Neural crest cell (in vitro differentiated cells): ENCODE data around the gene STRIP2. TPM values are rescaled to one million over a fixed set of nuclear protein-coding genes. Genes with fewer than 3 reads are reported as not detected.

ENCODE experiments used
- DNase-seq: peaks from one replicate; pipeline ENCODE4 v3.0.0; 2021; ENCODE audit warnings: low read depth, mixed read lengths, low spot score
- H3K27ac Mint-ChIP-seq: one replicate; pipeline ENCODE4 v1.8.0; 2021; ENCODE audit warnings: mild to moderate bottlenecking, mixed read lengths; ENCODE audit not compliant: unreplicated experiment
- H3K27me3 Mint-ChIP-seq: 2 replicates; pipeline ENCODE4 v1.8.0; 2021; ENCODE audit warnings: low read depth, mild to moderate bottlenecking, mixed read lengths
- H3K36me3 Mint-ChIP-seq: 2 replicates; pipeline ENCODE4 v1.8.0; 2021; ENCODE audit warnings: low read depth, mild to moderate bottlenecking, mixed read lengths
- H3K4me1 Mint-ChIP-seq: 2 replicates; pipeline ENCODE4 v1.8.0; 2021; ENCODE audit warnings: mixed read lengths
- H3K4me3 Mint-ChIP-seq: one replicate; pipeline ENCODE4 v1.8.0; 2021; ENCODE audit warnings: mild to moderate bottlenecking, mixed read lengths
- H3K9me3 Mint-ChIP-seq: 2 replicates; pipeline ENCODE4 v1.8.0; 2021; ENCODE audit warnings: mixed read lengths
- CTCF ChIP-seq: fragments of 200-600 bp; sonication (generic); conservative IDR thresholded peaks from 2 replicates; pipeline ENCODE4 v1.5.0; 2021; ENCODE audit warnings: antibody characterized with exemption, mild to moderate bottlenecking
- total RNA-seq: library from RNA; stranded (reverse); gene quantifications from 2 replicates; pipeline ENCODE4 v1.2.1, GENCODE V29; 2021

Gene STRIP2
- total RNA-seq, 1 donor from 2014 or later, result 11.6 TPM

DNA sequence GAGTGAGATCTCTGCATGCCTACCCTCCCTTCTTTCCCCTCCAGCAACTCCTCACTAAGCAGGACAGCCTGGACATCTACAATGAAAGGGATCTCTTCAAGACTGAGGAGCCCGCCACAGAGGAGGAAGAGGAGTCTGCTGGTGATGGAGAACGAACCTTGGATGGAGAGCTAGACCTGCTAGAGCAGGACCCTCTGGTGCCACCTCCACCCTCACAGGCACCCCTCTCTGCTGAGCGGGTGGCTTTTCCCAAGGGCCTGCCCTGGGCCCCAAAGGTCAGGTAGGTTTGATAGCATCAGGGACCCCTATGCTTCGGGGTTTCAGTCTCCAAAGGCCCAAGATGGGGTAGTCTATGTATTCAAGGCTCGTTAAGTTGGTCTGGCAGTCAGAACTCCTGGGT lies 23.9 kb downstream of the STRIP2 start:
- TF ChIP-seq CTCF, result no peak
- H3K27me3 Mint-ChIP-seq, result no peaks in the 10 kb centered on the region
- DNase-seq, result no peak

DNA sequence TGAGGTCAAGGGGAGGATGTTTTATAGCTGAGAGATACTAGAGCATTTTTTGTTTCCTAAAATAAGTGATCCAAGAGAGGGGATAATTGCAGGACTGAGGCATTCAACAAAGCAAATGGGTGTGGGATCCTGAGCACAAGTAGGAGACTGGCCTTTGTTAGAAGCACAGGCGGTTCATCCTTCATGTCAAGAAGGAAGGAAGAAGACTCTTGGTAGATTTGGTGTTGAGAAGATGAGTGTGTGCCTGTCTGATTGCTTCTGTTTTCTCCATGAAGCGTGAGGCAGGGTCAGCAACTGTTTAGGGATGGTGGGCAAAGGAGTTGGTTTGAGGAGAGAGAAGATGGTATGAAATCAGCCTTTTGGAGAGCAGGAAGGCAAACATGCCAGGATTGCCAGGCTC lies 27.6 kb downstream of the STRIP2 start:
- no peaks in the 10 kb centered on the region for H3K27me3 Mint-ChIP-seq
- H3K9me3 Mint-ChIP-seq, result no peaks in the 10 kb centered on the region
- DNase-seq, result no peak
- no peaks in the 10 kb centered on the region for H3K36me3 Mint-ChIP-seq
- no peak overlapping the region for H3K27ac Mint-ChIP-seq
- TF ChIP-seq CTCF, result no peak
- H3K4me3 Mint-ChIP-seq, result no peak overlapping the region
- H3K4me1 Mint-ChIP-seq, result no peaks in the 10 kb centered on the region

More for the DNA sequence above, 23.9 kb downstream of the STRIP2 start:
- no peak overlapping the region for H3K4me3 Mint-ChIP-seq
- no peaks in the 10 kb centered on the region for H3K9me3 Mint-ChIP-seq
- peaks cover 4% of the 10 kb centered on the region for H3K36me3 Mint-ChIP-seq
- H3K4me1 Mint-ChIP-seq, result peaks cover 4% of the 10 kb centered on the region
- no peak overlapping the region for H3K27ac Mint-ChIP-seq

DNA sequence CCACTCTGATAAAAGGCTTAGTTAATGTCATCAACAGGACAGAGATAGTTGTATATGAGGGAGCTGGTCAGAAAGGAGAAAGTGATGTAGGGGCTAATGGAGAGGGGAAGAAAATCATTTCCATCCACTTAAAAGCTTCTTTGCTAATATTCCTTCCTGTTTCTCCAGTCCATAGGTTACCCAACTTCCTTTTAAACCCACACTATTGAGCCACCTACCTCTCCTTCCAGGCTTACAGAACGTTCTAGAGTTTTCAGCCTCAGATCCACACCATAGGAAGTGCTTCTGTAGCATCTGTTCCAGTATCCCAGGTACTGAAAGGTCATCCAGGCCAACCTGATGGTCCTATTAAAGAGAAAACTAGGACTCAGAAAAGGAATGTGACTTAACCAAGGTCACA lies 28.2 kb downstream of the STRIP2 start:
- Mint-ChIP-seq H3K27ac (no peak overlapping the region), H3K4me1 (no peaks in the 10 kb centered on the region), H3K4me3 (no peak overlapping the region), H3K9me3 (no peaks in the 10 kb centered on the region), H3K36me3 (no peaks in the 10 kb centered on the region), H3K27me3 (no peaks in the 10 kb centered on the region)
- no peak for TF ChIP-seq CTCF
- no peak for DNase-seq

DNA sequence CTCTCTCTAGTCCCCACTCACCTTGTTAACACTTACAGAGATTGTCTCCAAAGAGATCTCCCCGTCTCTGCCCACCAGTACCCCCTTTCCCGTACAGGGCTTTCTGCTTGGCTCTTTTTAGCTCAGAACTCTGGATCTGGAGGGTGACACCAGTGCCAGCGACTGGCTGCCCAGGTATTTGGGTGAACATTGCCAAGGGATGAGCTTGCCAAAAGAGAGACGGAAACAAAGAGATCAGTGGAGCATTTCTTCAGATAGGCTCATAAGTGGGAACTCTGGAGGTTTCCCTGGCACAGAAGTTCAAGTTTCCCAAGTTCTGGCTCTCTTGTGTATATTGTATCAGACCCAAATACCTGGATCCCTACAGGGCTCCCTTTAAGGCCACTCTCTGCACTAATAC lies 30.0 kb downstream of the STRIP2 start:
- Mint-ChIP-seq H3K4me1 (no peaks in the 10 kb centered on the region), H3K9me3 (no peaks in the 10 kb centered on the region), H3K27me3 (no peaks in the 10 kb centered on the region), H3K27ac (no peak overlapping the region), H3K36me3 (no peaks in the 10 kb centered on the region), H3K4me3 (no peak overlapping the region)
- no peak for TF ChIP-seq CTCF
- DNase-seq, result no peak

DNA sequence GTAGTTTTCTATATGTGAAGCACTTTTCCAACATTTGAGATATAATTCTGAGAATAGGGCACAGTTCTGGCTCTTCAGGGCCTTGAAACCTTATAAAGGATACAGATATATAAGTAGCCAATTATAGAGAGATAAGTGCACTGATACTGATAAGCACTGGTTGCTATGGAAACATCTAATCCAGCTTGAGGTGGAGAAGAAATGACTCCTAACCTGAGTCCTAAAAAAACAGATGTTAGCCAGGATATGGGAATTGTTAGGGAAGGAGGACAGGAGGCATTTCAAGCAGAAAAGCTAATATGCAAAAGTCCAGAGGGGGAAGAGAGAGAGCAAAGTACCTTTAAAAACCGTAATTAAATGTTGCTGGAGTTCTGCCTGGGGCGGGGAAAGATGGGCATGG lies 30.8 kb downstream of the STRIP2 start:
- H3K9me3 Mint-ChIP-seq, result no peaks in the 10 kb centered on the region
- H3K27ac Mint-ChIP-seq, result no peak overlapping the region
- H3K27me3 Mint-ChIP-seq, result no peaks in the 10 kb centered on the region
- no peak overlapping the region for H3K4me3 Mint-ChIP-seq
- H3K4me1 Mint-ChIP-seq, result no peaks in the 10 kb centered on the region
- TF ChIP-seq CTCF, result no peak
- no peak for DNase-seq
- no peaks in the 10 kb centered on the region for H3K36me3 Mint-ChIP-seq

DNA sequence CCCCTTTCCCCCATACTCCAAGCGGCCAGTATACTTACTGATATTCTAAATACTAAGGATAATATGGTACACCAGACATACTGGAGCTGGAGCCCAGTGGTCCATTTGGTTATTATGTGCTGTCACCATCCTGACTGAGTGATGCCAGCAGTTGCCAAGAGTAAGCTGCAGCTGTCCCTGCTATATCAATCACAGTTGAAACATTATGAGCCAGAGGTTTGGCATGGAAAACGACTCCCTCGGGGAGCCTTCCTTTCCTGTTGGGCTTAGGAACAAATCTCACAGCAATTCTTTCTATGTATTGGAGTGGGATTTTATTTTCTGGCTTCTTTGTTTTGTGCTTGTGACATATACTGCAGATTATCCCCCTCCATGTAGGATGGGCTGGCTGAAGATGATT lies 32.6 kb downstream of the STRIP2 start:
- H3K27ac Mint-ChIP-seq, result no peak overlapping the region
- no peaks in the 10 kb centered on the region for H3K27me3 Mint-ChIP-seq
- H3K9me3 Mint-ChIP-seq, result no peaks in the 10 kb centered on the region
- no peaks in the 10 kb centered on the region for H3K36me3 Mint-ChIP-seq
- TF ChIP-seq CTCF, result no peak
- H3K4me3 Mint-ChIP-seq, result no peak overlapping the region
- H3K4me1 Mint-ChIP-seq, result no peaks in the 10 kb centered on the region
- no peak for DNase-seq
